DND-41 (cell line): ENCODE data around the gene ANKRD12.
"Not testable (repeated sequence)": the region's sequence is repeated elsewhere in the genome, so short reads cannot be mapped to it uniquely, and the experiment has no call there.

Experiments used
- EZH2 ChIP-seq: IDR thresholded peaks from 3 replicates; pipeline ENCODE4 v1.6.1; 2012; ENCODE audit warnings: borderline replicate concordance, low read depth, mild to moderate bottlenecking, moderate library complexity, low read length, inconsistent platforms; ENCODE audit not compliant: severe bottlenecking
- TF ChIP-seq, protein P1 (sequence below): IDR thresholded peaks from 2 replicates; pipeline ENCODE4 v1.5.1; 2012; ENCODE audit warnings: borderline replicate concordance, low read length, moderate library complexity, mild to moderate bottlenecking; ENCODE audit not compliant: poor library complexity, severe bottlenecking; ENCODE audit errors: extremely low read depth

- TF ChIP-seq, protein P1, sequence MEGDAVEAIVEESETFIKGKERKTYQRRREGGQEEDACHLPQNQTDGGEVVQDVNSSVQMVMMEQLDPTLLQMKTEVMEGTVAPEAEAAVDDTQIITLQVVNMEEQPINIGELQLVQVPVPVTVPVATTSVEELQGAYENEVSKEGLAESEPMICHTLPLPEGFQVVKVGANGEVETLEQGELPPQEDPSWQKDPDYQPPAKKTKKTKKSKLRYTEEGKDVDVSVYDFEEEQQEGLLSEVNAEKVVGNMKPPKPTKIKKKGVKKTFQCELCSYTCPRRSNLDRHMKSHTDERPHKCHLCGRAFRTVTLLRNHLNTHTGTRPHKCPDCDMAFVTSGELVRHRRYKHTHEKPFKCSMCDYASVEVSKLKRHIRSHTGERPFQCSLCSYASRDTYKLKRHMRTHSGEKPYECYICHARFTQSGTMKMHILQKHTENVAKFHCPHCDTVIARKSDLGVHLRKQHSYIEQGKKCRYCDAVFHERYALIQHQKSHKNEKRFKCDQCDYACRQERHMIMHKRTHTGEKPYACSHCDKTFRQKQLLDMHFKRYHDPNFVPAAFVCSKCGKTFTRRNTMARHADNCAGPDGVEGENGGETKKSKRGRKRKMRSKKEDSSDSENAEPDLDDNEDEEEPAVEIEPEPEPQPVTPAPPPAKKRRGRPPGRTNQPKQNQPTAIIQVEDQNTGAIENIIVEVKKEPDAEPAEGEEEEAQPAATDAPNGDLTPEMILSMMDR = not testable (repeated sequence)
- TF ChIP-seq EZH2 = not testable (repeated sequence)
Measured at GRCh38 chr18:9088727-9089126, 47.9 kb upstream of the ANKRD12 start.
